Stimulated activated CD8-positive, alpha-beta memory T cell treated with anti-CD3 and anti-CD28 coated beads, Interleukin-4, amount 100 ng/mL, for 1 hour (primary cell): Measurements from ENCODE around the gene CCDC106.

Experiments
- DNase-seq, 2 donors: peaks; one replicate each; pipeline ENCODE4 v3.0.0-alpha.2; 2020; ENCODE audit warnings: low read depth in 2 of 2, low spot score in 1 of 2

CCDC106 gene

DNA sequence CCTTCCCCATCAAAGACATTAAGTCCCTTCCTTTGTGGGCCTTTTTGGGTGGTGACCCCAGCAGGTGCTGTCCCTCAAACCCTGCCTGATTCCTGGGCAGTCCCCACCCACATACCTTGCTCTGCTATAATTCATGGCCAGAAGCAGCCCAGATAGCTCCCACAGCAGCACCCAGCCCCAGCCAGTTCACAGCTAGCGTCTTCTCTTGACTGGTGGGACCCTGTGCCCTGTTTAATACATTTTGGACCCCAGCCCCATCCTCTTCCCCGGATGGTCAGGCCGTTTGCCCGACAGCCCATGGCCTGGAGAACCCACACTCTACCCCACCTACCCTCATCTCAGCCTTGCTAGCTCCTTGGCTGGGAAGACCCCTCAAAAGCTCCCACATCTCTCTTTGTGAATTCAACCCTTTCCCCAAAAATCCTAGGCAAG lies 2.1 kb downstream of the CCDC106 start:
- no peak for DNase-seq

GRCh38 chr19:55650602-55651230 lies 2.7 kb downstream of the CCDC106 start:
- DNase-seq, result no peak

- no peak for DNase-seq
Observed at GRCh38 chr19:55651236-55651635, 3.2 kb downstream of the CCDC106 start.

DNA sequence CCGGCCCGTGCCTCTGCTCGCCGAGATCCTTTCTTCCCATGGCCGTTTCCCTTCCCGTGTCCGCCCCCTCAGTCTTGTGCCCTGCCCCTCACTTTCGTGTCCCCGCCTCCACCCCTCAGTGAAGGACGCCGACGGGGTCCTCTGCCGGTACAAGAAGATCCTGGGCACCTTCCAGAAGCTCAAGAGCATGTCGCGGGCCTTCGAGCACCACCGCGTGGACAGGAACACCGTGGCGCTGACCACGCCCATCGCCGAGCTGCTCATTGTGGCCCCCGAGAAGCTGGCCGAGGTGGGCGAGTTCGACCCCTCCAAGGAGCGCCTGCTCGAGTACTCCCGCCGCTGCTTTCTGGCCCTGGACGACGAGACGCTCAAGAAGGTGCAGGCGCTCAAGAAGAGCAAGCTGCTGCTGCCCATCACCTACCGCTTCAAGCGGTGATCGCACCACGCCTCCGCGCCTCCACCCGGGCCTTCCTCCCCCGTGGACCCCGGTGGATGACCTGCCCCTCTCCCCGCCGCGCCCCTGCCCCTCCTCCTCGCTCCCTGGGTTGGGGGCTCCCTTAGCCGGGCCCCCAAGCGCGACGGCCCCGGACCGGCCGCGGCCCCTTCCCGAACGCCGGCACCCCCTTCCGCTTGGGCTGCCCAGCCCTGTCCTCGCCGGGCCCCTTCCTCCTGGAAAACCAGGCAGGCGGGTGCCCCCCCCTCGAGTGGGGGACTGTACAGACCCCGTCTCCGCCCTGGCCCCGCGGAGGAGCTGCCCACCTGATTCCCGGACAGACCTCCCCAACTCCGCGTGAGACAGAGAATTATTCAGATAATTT lies 4.5 kb downstream of the CCDC106 start:
- no peak for DNase-seq

DNA sequence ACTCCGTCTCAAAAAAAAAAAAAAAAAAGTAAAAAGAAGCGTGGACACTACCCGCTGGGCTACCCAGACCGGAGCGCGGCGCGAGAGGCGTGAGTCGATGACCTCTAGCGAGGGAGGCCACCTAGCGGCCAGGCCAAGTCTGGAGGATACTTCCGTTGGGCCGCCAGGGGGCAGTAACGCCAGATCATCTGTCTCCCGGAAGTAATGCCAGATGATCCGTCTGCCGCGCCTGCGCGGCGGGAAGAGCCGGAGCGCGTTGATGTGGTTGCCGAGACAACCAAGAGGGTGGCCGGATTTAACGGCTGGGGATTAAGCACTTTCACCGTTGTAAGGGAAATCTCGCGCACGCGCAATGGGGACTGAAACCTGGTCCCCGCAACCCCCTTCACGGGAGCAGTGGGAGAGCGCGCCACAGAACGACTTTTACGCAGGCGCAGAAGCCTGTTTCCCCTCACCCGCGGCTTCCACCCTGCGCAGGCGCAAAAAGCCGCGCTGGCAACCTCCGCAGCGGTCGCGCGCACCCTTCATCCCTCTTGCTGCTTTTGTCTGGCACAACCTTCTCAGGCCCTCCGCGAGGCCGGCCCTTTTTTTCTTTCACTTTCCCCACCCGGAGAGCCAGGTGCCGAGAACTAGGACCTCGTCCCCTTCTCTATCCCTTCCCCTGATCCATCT lies 5.8 kb downstream of the CCDC106 start:
- DNase-seq, result peak; percentile 99

DNA sequence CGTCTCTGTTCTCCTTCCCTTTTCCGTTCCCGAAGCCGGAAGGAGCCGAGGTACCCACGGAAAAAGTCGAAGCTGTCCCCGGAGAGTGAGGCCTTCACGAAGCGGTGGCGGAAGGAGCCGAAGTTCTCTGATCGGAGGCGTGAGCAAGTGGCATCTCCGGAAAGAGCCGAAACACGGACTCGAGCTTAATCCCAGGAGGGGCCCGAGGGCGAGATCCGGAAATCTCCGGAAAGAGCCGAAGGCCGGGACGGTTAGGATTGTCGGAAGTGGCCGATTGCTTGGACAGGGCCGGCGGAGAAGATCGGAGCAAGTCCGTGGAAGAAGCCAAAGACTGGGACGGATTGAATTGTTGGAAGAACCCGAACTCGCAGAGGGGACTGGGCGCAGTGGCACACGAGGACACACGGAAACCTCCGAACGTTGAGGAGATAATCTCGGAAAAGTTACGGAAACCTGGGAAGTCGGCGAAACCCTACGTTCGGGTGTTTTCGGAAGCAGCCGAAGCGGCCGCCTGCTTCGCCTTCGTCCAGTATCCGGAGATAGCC lies 6.4 kb downstream of the CCDC106 start:
- peak; percentile 86 to 97 for DNase-seq

DNA sequence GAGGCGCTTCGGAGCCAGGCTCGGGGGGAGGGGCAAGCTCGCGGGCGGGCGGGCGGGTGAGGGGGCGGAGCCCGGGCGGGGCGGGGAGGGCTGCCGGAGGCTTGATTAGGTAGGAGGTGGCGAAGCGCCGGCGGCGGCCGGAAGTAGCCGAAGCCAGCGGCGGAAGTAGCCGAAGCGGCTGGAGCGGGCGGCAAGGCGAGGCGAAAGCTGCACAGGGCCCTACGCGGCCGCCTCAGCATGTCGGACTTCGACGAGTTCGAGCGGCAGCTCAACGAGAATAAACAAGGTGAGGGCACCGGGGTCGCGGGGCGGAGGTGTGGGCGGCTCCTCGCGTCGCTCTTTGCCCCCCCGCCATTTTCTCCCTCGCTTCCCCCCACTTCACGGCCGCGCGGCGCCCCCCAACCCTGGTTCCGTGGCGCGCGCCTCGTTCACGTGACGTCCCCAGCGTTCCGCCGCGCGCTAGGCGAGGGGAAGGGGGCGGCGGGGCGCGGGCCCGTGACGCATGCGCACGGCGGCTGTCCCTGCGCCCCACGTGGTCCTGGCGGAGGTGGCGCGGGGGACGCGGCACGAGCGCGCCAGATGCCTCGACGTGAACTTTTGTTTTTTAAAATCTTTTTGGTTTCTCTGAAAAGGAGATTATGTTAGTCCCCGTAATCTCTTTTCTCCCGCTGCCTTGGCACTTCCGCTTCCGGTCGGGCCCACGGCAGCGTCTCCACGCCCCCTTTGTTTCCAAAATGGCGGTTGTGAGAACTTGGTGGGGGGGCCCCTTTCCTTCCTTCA lies 7.0 kb downstream of the CCDC106 start, which contains the start of gene U2AF2:
Gene U2AF2 (plus strand): TSS at position 168 of the 780 bp plus-strand sequence. CDS start 70 bp downstream, at position 238.
- DNase-seq, result peak; percentile 94

- no peak for DNase-seq
Observed at GRCh38 chr19:55655648-55656040, 7.6 kb downstream of the CCDC106 start.

GRCh38 chr19:55656552-55656951 lies 8.5 kb downstream of the CCDC106 start:
- DNase-seq, result no peak

DNA sequence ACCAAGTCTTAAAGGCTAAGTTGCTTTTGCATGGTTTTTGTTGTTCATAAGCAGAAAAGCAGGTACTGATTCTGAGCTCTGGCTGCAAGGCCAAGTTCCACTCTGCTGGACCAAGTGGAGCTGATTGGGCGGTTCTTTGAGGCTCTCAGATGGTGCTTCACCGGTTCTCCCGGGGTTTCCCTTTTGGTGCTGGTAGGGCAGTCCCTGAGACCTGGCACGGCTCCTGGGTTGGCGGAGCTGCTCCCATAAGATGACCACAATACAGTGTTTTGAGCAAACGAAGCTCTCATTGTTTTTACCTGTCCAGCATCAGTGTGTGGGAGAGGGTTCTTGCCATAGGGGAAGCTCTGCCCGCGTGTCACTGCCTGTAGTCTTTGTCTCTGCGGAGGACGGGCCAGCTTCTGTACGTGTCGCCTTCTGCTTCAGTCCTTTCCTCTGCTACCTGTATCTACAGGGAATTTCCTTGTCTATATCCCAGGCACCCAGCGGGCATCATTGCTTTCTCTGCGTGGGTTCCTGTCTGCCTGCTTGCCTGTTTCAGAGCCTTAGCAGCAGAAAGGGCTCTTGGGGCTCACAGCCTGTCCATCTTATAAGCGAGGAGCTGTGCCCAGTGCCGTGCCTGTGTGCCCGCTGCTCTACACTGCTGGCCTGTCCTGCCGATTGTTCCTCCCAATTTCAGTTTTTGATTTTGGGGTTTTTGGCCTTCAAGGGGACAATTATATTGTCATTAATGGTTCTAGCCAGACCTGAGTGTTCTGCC lies 9.2 kb downstream of the CCDC106 start:
- DNase-seq, result no peak

DNA sequence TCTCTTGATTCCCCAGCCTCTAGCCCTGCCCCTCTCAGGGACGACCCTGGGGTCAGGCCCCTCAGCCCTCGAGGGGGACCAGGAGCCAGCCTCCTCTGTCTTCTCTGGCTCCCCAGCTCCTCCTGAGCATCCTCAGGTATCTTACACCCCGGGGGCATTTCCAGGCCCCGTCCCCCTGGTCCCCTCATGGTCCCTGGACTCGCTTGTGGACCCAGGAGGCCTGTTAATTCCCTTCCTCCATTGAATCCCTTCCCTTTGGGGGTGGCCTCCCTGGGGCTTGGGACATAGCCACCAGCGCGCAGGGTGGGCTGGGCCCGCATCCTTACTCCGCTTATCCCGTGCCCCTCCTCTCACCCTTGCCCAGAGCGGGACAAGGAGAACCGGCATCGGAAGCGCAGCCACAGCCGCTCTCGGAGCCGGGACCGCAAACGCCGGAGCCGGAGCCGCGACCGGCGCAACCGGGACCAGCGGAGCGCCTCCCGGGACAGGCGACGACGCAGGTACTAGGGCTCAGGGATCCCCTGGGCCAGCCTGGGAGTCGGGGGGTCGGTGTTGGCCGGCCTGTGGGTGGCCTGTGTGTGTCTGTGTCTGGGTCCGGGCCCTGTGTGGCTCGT lies 10.9 kb downstream of the CCDC106 start:
- no peak for DNase-seq

GRCh38 chr19:55659822-55660221 lies 11.8 kb downstream of the CCDC106 start:
- no peak for DNase-seq

- no peak for DNase-seq
Observed at GRCh38 chr19:55660404-55660803, 12.4 kb downstream of the CCDC106 start.

GRCh38 chr19:55660991-55661390 lies 13.0 kb downstream of the CCDC106 start:
- no peak for DNase-seq

- DNase-seq, result no peak
Observed at GRCh38 chr19:55661826-55662225, 13.8 kb downstream of the CCDC106 start.

DNA sequence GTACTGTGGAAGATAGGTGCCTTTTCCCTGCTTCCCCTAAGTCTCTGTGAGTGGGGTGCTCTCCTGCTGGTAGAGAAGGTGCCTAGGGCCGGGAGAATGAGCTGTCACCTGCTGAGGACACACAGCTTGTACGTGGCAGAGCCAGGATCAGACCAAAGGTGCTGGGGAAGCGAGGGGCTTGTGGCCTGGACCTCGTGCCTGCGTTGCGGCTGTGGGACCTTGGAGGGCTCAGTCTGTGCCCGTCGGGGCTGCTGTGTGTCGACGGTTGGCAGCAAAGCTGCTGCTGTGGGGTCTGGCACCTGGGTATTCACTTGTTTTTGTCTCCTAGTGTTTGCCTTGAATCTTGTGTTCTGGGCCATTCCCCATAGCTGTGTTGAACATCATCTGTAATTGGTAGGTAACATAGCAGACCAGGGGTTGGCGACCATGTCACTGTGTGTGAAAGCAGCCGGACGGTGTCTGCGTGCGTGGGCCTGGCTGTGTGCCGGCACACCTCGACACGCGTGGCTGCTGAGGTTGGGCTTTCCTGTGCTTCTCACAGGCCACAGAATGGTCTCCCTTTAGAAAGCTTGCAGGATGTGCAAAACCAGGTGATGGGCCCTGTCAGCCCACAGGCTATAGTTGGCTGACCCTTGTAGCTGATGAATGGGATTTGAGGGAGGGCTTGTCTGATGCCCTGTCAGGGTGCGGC lies 16.0 kb downstream of the CCDC106 start:
- DNase-seq, result no peak

DNA sequence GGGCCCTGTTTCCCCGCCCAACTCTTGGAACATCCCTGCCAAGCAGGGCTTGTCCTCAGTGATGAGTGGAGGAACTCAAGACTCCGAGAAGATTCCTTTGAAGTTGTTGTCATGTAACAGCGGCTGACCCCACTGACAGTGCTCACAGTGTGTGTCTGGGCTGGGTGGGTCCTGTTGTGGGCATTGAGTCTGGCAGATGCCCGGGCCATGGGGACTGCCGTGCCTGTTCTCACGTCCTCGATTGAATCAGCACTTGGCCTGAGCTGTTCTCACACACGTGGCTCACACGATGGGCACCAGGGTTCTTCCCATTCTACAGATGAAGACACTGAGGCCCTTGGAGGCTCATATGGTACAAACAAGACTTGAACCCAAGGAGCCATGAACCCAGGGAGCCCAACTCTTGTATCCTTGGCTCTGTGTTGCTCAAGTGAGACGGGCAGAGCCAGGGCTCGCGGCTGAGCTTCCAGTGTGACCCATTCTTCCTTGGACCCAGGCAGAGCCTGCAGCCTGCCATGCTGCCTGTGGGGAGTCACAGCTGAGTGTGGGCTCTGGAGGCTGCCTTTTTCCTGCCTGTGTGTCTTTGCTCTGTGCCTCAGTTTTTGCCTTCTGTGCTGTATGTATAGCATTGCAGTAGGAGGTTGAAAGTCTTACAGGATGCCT lies 18.5 kb downstream of the CCDC106 start:
- DNase-seq, result no peak

- DNase-seq, result no peak
Observed at GRCh38 chr19:55667006-55667381, 19.0 kb downstream of the CCDC106 start.

DNA sequence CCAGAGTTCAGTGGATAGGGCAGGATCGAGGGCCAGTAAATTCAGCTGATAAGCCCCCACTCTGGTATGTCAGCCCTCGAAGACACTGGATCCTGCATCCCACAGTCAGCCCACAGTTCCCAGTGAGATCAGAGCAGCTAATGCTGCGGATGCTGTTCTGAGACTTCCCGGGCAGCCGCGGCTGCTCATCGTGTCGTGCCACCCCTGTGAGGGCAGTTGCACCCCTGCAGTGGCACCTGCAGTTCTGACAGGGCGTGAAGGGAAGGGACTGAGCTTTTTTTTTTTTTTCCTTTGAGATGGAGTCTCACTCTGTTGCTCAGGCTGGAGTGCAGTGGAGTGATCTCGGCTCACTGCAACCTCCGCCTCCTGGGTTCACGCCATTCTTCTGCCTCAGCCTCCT lies 19.5 kb downstream of the CCDC106 start:
- DNase-seq, result no peak
